Ovary (tissue), 3 donors: Measurements from ENCODE around the gene CD93.

Experiments used
- CTCF ChIP-seq, 3 donors: fragments of 450-650 bp in 2 of 3; fragments of 200-600 bp in 1 of 3; IDR thresholded peaks; one replicate each; pipeline versions ENCODE4 v1.5.1 to v1.8.0; 2016 to 2022; ENCODE audit warnings: antibody characterized with exemption in 3 of 3, mild to moderate bottlenecking in 1 of 3
- EP300 ChIP-seq: sonication (generic); formaldehyde crosslinking; IDR thresholded peaks from one replicate; pipeline ENCODE4 v1.6.1; 2017; ENCODE audit warnings: antibody characterized with exemption
- POLR2A ChIP-seq: fragments of 450-650 bp; IDR thresholded peaks from one replicate; pipeline ENCODE4 v1.6.1; 2017; ENCODE audit warnings: antibody characterized with exemption, mild to moderate bottlenecking, moderate library complexity
- donor health status: DM: no; HTN: no; CAD: no.

GRCh38 chr20:23096986-23097520 lies 10.9 kb upstream of the CD93 start:
- no peak for TF ChIP-seq CTCF (IDR thresholded peaks at IDR 0.05)
- TF ChIP-seq POLR2A: no peak
- TF ChIP-seq EP300: no peak
